Esophagus squamous epithelium (tissue), 4 donors: ENCODE measurements around the gene NRXN2.
"Not testable (repeated sequence)": the region's sequence is repeated elsewhere in the genome, so short reads cannot be mapped to it uniquely, and the experiment has no call there.

Experiments
- CTCF ChIP-seq, 6 experiments: fragments of 450-650 bp in 4 of 6; fragments of 200-600 bp in 2 of 6; sonication (generic) in 2 of 6; IDR thresholded peaks; one replicate each; pipeline ENCODE4 v1.5.1; 2016 to 2019; ENCODE audit warnings: antibody characterized with exemption in 6 of 6, mild to moderate bottlenecking in 4 of 6, moderate library complexity in 4 of 6
- POLR2A ChIP-seq, 4 donors: fragments of 450-650 bp; IDR thresholded peaks; one replicate each; pipeline ENCODE4 v1.6.1; 2017; ENCODE audit warnings: antibody characterized with exemption in 4 of 4, mild to moderate bottlenecking in 4 of 4, moderate library complexity in 3 of 4

- not testable (repeated sequence) for TF ChIP-seq CTCF, POLR2A (IDR thresholded peaks at IDR 0.05)
These were observed 21.0 kb downstream of the NRXN2 start for GRCh38 chr11:64701956-64702355.
